ENCODE measurements around the gene CUL5.
A peak's percentile ranks its signal among the peaks of the same experiment; 100 is the strongest.
"Not testable (repeated sequence)": the region's sequence is repeated elsewhere in the genome, so short reads cannot be mapped to it uniquely, and the experiment has no call there.

Gene CUL5

GRCh38 chr11:108115500-108116140 is 106.9 kb downstream of the CUL5 start:
- peak; percentile 81 for DNase-seq (ENCODE audit: low spot score)

DNA sequence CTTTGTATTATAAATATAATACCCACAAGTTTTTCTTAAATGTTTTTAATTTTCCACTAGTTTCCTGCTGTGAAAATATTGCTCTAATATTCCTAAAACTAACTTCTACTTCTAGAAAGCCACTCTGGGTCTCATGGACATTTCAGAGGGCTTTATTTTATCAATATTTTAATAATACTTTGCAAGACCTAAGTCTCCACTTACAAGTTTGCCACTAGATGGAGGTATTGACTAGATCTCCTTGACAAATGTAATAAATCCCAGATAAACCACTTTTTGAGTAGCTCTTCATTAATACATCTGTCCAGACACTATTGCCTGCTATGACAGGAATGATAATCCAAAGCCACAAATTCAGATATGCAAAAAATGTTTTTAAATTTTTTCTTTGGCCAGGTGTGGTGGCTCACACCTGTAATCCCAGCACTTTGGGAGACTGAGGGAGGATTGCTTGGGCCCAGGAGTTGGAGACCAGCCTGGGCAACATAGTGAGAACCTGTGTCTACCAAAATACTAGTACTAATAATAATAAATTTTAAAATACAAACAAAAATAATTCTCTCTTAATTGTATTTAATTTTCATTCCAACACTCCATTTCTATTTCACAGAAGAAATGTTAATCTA is 109.2 kb downstream of the CUL5 start:
- peak; percentile 74 for DNase-seq (ENCODE audit: low spot score)

GRCh38 chr11:108120936-108121273 is 112.2 kb downstream of the CUL5 start:
- DNase-seq (ENCODE audit: low spot score): not testable (repeated sequence)

DNA sequence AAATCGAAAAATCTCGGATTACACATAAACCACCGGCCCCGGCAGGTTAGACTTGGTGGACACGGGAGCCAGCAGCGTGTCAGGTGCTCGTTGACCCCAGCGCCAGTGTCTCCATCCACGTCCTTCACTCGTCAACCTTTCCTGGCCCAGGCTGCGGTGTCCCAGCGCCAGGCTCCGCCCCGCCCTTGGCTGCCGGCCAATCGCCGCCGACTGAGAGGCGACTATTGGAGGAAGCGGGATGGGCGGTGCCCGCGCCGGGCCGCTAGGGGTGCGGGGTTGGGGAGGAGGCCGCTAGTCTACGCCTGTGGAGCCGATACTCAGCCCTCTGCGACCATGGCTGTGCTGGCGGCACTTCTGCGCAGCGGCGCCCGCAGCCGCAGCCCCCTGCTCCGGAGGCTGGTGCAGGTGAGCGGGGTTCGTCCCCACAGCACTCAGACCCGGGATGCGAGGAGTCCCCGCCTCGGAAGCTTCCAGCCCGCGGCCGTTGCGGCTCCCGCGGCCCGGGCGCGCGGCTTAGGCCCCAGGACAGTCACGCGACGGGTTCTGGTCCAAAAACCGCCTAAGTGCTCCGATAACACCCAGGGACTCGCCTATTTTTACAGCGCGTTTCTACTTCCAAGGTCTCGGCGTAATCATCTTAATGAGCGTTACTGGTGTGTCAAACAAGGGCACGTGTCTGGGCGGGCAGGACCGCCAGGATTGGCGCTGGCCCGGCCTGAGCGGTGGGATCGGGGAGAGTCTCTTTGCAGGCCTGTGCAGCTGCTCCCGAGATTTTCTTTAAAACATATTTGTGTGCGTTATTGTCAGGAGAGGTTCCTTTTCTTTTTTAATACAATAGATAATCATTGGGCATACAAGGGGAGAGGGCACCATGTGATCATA is 112.8 kb downstream of the CUL5 start, which contains the start of gene ACAT1:
TSS of gene ACAT1 (plus strand) at position 294 of the 882 bp plus-strand sequence. CDS start at position 334, 40 bp downstream.
- DNase-seq (ENCODE audit: low spot score): peak; percentile 97

DNA sequence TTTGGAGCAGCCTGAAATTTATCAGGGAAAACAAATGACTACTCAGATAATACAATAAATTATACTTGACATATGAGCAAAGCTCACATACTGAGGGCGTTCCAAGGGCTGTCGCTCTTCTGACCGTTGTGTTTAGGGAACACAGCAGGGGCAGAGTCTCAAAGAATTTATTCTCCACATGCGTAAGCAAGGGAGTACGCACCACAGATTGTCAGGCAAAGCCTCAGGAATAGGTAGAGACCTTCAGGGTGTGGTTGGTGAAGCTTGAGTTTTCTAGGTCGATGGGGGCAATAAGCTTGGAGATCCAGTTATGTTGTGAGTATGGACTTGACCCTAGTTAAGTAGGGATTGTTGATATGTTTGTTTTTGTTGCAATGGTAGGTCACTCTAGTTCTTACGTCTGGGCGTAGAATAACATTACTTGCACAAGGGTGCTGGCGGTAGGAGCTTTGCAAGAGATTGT is 113.5 kb downstream of the CUL5 start:
- peak; percentile 45 for DNase-seq (ENCODE audit: low spot score)

DNA sequence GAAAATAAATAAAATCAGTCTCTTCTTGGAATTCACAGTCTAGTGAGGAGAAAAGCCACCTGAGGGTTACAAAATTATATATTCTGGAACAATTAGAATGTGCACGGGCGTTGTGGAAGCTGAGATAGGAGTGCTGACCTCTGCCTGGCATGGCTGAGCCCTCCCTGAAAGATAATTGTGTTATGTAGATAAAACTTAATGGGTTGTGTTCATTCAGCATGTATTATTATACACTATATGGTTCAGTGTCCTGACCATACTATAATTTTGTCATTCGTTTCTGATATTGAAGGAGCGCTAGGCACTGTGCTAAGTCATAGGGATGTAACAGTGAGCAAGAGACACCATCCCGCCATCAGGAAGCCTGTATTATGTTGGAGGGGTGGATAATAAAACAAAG is 116.4 kb downstream of the CUL5 start:
- no peak for DNase-seq (ENCODE audit: low spot score)

GRCh38 chr11:108128772-108129171 is 120.1 kb downstream of the CUL5 start:
- no peak for DNase-seq (ENCODE audit: low spot score)

- DNase-seq (ENCODE audit: low spot score): no peak
Measured at GRCh38 chr11:108131993-108132392, 123.3 kb downstream of the CUL5 start.

DNA sequence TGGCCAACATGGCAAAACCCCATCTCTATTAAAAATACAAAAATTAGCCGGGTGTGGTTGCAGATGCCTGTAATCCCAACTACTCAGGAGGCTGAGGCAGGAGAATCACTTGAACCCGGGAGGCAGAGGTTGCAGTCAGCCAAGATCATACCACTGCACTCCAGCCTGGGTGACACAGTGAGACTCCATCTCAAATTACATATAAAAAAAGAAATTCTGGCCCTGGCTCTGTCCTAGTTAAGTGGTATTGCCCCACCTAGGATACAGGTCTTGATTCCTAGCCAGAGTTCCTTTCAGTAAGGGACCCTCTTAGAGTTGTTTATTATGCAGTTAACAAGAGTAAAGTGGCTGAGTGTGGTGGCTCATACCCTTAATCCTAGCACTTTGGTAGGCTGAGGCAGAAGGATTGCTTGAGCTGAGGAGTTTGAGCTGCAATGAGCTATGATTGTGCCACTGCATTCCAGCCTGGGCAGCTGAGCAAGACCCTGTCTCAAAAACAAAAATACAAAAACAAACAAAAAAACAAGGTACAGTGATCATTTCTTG is 124.4 kb downstream of the CUL5 start:
- not testable (repeated sequence) for DNase-seq (ENCODE audit: low spot score)

GRCh38 chr11:108135845-108136544 is 127.3 kb downstream of the CUL5 start:
- peak; percentile 58 for DNase-seq (ENCODE audit: low spot score)

- no peak for DNase-seq (ENCODE audit: low spot score)
Measured at GRCh38 chr11:108137212-108137611, 128.5 kb downstream of the CUL5 start.

- DNase-seq (ENCODE audit: low spot score): no peak
Measured at GRCh38 chr11:108142304-108142703, 133.6 kb downstream of the CUL5 start.

DNA sequence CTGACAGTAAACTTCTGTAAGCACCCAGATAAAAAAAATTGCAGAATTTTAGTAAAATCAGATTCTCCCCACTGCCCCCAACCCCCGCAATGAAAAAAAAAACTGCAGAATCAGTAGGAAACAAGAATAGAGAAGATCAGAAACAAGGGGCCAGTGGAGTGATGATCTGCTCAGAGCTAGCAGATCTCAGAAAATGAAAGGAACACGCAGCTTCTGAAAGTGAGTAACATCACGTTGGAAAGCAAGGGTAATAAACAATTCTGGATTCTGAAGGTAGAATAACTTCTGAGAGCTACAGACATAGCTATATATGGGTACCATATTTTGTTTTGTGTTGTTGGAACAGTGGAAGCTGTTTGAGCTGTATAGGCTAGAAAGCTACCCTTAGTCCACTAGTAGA is 135.9 kb downstream of the CUL5 start:
- no peak for DNase-seq (ENCODE audit: low spot score)

- no peak for DNase-seq (ENCODE audit: low spot score)
Measured at GRCh38 chr11:108147150-108147549, 138.5 kb downstream of the CUL5 start.

- no peak for DNase-seq (ENCODE audit: low spot score)
Measured at GRCh38 chr11:108148556-108148955, 139.9 kb downstream of the CUL5 start.

DNA sequence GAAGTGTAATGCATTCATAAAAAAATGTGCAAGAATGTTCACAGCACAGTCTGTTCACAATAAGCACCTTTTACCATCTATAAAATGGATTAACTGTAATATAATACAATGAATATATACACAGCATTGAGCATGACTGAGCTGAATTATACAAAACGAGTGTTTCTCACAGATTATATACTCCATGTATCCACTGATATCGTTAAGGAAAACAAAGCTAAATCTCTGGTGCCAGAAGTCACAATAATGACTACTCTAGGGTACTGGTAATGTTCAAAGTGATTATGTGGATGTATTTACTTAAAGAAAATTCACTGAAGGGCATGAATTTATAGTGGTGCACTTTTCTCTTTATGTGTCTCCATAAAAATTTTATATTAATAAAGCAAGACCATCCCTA is 145.9 kb downstream of the CUL5 start:
- no peak for DNase-seq (ENCODE audit: low spot score)
